A673 (cell line): ENCODE measurements around the gene TRPC6. TPM values are rescaled to one million over a fixed set of nuclear protein-coding genes. Genes with fewer than 3 reads are reported as not detected.
"Not testable (repeated sequence)": the region's sequence is repeated elsewhere in the genome, so short reads cannot be mapped to it uniquely, and the experiment has no call there.

Source experiments
- BruUV-seq: library from RNA; stranded (reverse); fragments of 400-500 nt; replicated peaks from 2 replicates; lab custom pipeline; 2021; lab: Mats Ljungman, UMichigan
- CTCF ChIA-PET: fragments of 300-600 bp; sonication (Branson Sonifier 250); formaldehyde crosslinking; loops from one replicate; lab custom pipeline; 2022; ENCODE audit warnings: antibody characterized with exemption; lab: Charles Lee
- POLR2A ChIA-PET: fragments of 300-600 bp; sonication (Branson Sonifier 250); formaldehyde crosslinking; loops from one replicate; lab custom pipeline; 2022; ENCODE audit warnings: antibody characterized with exemption; ENCODE audit not compliant: low non-redundant PET; lab: Charles Lee
- DNase-seq: peaks from one replicate; pipeline ENCODE4 v3.0.0-alpha.2; 2015; ENCODE audit warnings: low spot score
- H3K27ac ChIP-seq: fragments of 200-600 bp; sonication (generic); 2 replicates; pipeline ENCODE4 v1.5.1; 2016; ENCODE audit warnings: mixed run types, low read depth, mild to moderate bottlenecking, mixed read lengths, antibody characterized with exemption, low read length; ENCODE audit not compliant: poor library complexity, severe bottlenecking
- H3K27me3 ChIP-seq: fragments of 200-600 bp; sonication (generic); replicated peaks from 2 replicates; pipeline ENCODE4 v1.6.1; 2017; ENCODE audit warnings: mixed run types, low read depth, mild to moderate bottlenecking, mixed read lengths, antibody characterized with exemption, low read length; ENCODE audit not compliant: insufficient read depth, poor library complexity
- H3K36me3 ChIP-seq: fragments of 200-600 bp; sonication (generic); 2 replicates; pipeline ENCODE4 v1.6.1; 2016; ENCODE audit warnings: mixed run types, mild to moderate bottlenecking, mixed read lengths, antibody characterized with exemption, low read length; ENCODE audit not compliant: insufficient read depth, poor library complexity, severe bottlenecking
- H3K4me1 ChIP-seq: fragments of 200-600 bp; sonication (generic); 2 replicates; pipeline ENCODE4 v1.6.1; 2017; ENCODE audit warnings: mixed run types, mild to moderate bottlenecking, mixed read lengths, antibody characterized with exemption, low read length; ENCODE audit not compliant: insufficient read depth, poor library complexity, severe bottlenecking
- H3K4me3 ChIP-seq: fragments of 200-600 bp; sonication (generic); 2 replicates; pipeline ENCODE4 v1.5.1; 2016; ENCODE audit warnings: low read depth, mixed run types, mild to moderate bottlenecking, mixed read lengths, low read length; ENCODE audit not compliant: poor library complexity, severe bottlenecking
- H3K9me3 ChIP-seq: fragments of 200-600 bp; sonication (generic); 2 replicates; pipeline ENCODE4 v1.6.1; 2016; ENCODE audit warnings: mixed run types, low read depth, mild to moderate bottlenecking, mixed read lengths, antibody characterized with exemption, low read length; ENCODE audit not compliant: poor library complexity, severe bottlenecking
- CTCF ChIP-seq: fragments of 300-800, 200-600 bp; sonication (generic); conservative IDR thresholded peaks from 2 replicates; pipeline ENCODE4 v1.5.1; 2017; ENCODE audit warnings: low read depth, mild to moderate bottlenecking, antibody characterized with exemption, low read length, moderate library complexity, mixed read lengths
- EZH2 ChIP-seq: fragments of 200-600 bp; sonication (generic); IDR thresholded peaks from 2 replicates; pipeline ENCODE4 v1.6.1; 2017; ENCODE audit warnings: borderline replicate concordance, low read depth, mild to moderate bottlenecking, mixed read lengths, antibody characterized with exemption, low read length; ENCODE audit not compliant: poor library complexity, severe bottlenecking
- intact Hi-C: fragments of 100-400 bp; cut with micrococcal nuclease; formaldehyde crosslinking; loops from one replicate; pipeline ENCODE4 v1.10.0; 2022; ENCODE audit not compliant: unreplicated experiment
- total RNA-seq: library from RNA; stranded (reverse); gene quantifications from 2 replicates; pipeline ENCODE4 v1.2.3, GENCODE V29; 2021

The TRPC6 gene
- total RNA-seq, 1 experiment from 2014 or later = not detected

GRCh38 chr11:101442171-101442570 is 141.6 kb downstream of the TRPC6 start:
- no peak overlapping the region for H3K27ac ChIP-seq
- POLR2A ChIA-PET = no interaction called here
- CTCF ChIA-PET = no interaction called here
- no TSS peak for BruUV-seq
- no peaks in the 10 kb centered on the region for H3K27me3 ChIP-seq
- H3K4me3 ChIP-seq = no peak overlapping the region
- H3K4me1 ChIP-seq = no peaks in the 10 kb centered on the region
- H3K9me3 ChIP-seq = no peaks in the 10 kb centered on the region
- intact Hi-C loops = no loop called here
- DNase-seq = no peak
- no peaks in the 10 kb centered on the region for H3K36me3 ChIP-seq
- TF ChIP-seq CTCF (no peak), EZH2 (no peak)

- H3K27ac ChIP-seq = no peak overlapping the region
- H3K27me3 ChIP-seq = no peaks in the 10 kb centered on the region
- no peaks in the 10 kb centered on the region for H3K36me3 ChIP-seq
- CTCF ChIA-PET = no interaction called here
- POLR2A ChIA-PET = no interaction called here
- H3K4me1 ChIP-seq = no peaks in the 10 kb centered on the region
- H3K9me3 ChIP-seq = no peaks in the 10 kb centered on the region
- no TSS peak for BruUV-seq
- no peak overlapping the region for H3K4me3 ChIP-seq
- intact Hi-C loops = no loop called here
- no peak for TF ChIP-seq CTCF
- TF ChIP-seq EZH2 = no peak
- no peak for DNase-seq
Observed at GRCh38 chr11:101441747-101442146, 142.1 kb downstream of the TRPC6 start.

GRCh38 chr11:101439488-101439887 is 144.3 kb downstream of the TRPC6 start:
- Histone ChIP-seq H3K4me3 (no peak overlapping the region), H3K36me3 (no peaks in the 10 kb centered on the region), H3K27ac (no peak overlapping the region), H3K4me1 (no peaks in the 10 kb centered on the region), H3K27me3 (no peaks in the 10 kb centered on the region), H3K9me3 (no peaks in the 10 kb centered on the region)
- CTCF ChIA-PET = no interaction called here
- intact Hi-C loops = no loop called here
- POLR2A ChIA-PET = no interaction called here
- BruUV-seq = no TSS peak
- peak; percentile 10 for DNase-seq
- TF ChIP-seq EZH2 (no peak), CTCF (peak; percentile 46)

- H3K4me1 ChIP-seq, H3K27ac ChIP-seq, intact Hi-C loops, DNase-seq, BruUV-seq, H3K27me3 ChIP-seq, H3K36me3 ChIP-seq, CTCF ChIA-PET, H3K9me3 ChIP-seq, H3K4me3 ChIP-seq, POLR2A ChIA-PET: not testable (repeated sequence)
Observed at GRCh38 chr11:101438708-101439107, 145.1 kb downstream of the TRPC6 start.
